GM08714 (cell line): ENCODE measurements around the gene TREH.

ENCODE experiments used
- H3K4me3 ChIP-seq: fragments of 200-500 bp; sonication (Bioruptor generic); 2 replicates; pipeline ENCODE4 v1.5.1; 2014; ENCODE audit warnings: mild to moderate bottlenecking, low read length, inconsistent platforms
- ZNF274 ChIP-seq: IDR thresholded peaks from 2 replicates; pipeline ENCODE4 v1.6.1; 2012; ENCODE audit warnings: mild to moderate bottlenecking, low read depth, low read length

TREH gene

GRCh38 chr11:118705791-118706545 is 26.5 kb upstream of the TREH start:
- TF ChIP-seq ZNF274 = no peak
- no peak overlapping the region for H3K4me3 ChIP-seq

- TF ChIP-seq ZNF274 = no peak
- no peak overlapping the region for H3K4me3 ChIP-seq
Observed at GRCh38 chr11:118705111-118705741, 25.8 kb upstream of the TREH start.

GRCh38 chr11:118703563-118704106 is 24.2 kb upstream of the TREH start:
- TF ChIP-seq ZNF274 = no peak
- no peak overlapping the region for H3K4me3 ChIP-seq

- no peak for TF ChIP-seq ZNF274
- no peak overlapping the region for H3K4me3 ChIP-seq
Observed at GRCh38 chr11:118699506-118700220, 20.2 kb upstream of the TREH start.

GRCh38 chr11:118697346-118697745 is 17.9 kb upstream of the TREH start:
- TF ChIP-seq ZNF274 = no peak
- H3K4me3 ChIP-seq = no peak overlapping the region

GRCh38 chr11:118696673-118697226 is 17.3 kb upstream of the TREH start:
- H3K4me3 ChIP-seq = no peak overlapping the region
- TF ChIP-seq ZNF274 = no peak

- H3K4me3 ChIP-seq = no peak overlapping the region
- no peak for TF ChIP-seq ZNF274
Observed at GRCh38 chr11:118694771-118695170, 15.3 kb upstream of the TREH start.

GRCh38 chr11:118694185-118694584 is 14.7 kb upstream of the TREH start:
- TF ChIP-seq ZNF274 = no peak
- no peak overlapping the region for H3K4me3 ChIP-seq

- TF ChIP-seq ZNF274 = no peak
- no peak overlapping the region for H3K4me3 ChIP-seq
Observed at GRCh38 chr11:118691926-118692830, 12.7 kb upstream of the TREH start.

- TF ChIP-seq ZNF274 = no peak
- no peak overlapping the region for H3K4me3 ChIP-seq
Observed at GRCh38 chr11:118690553-118691304, 11.3 kb upstream of the TREH start.

- H3K4me3 ChIP-seq = no peak overlapping the region; the same call in 1 of the 2 replicates
- TF ChIP-seq ZNF274 = no peak
Observed at GRCh38 chr11:118689852-118690552, 10.6 kb upstream of the TREH start.

GRCh38 chr11:118689503-118689851 is 10.0 kb upstream of the TREH start:
- no peak overlapping the region for H3K4me3 ChIP-seq
- no peak for TF ChIP-seq ZNF274
